Measurements from ENCODE around the gene ZNRF3. TPM values are rescaled to one million over a fixed set of nuclear protein-coding genes. Genes with fewer than 3 reads are reported as not detected.
A peak's percentile ranks its signal among the peaks of the same experiment; 100 is the strongest.

Gene ZNRF3
- total RNA-seq, 3 donors from 2014 or later, result 5.5 to 10.6 (median 5.8) TPM

DNA sequence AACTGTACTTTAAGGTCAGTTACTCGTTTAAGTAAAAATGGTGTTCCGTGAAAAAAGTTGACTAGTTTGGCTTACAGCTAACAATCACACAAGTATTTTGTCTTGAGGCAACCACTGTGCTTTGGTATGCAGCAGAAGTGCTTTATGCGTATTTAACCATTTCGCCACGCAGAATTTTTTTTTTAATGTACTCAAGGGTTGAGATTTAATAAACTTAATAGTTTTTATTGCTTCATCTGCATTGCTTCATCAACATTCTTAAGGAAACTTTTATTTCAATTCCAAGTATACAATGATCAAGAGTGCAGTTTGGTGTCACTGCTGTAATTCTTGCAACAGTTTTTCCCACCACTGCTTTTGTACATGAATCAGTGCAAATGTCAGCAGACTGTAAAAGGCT lies 66.4 kb downstream of the ZNRF3 start:
- DNase-seq, result no peak
- TF ChIP-seq, protein P1, sequence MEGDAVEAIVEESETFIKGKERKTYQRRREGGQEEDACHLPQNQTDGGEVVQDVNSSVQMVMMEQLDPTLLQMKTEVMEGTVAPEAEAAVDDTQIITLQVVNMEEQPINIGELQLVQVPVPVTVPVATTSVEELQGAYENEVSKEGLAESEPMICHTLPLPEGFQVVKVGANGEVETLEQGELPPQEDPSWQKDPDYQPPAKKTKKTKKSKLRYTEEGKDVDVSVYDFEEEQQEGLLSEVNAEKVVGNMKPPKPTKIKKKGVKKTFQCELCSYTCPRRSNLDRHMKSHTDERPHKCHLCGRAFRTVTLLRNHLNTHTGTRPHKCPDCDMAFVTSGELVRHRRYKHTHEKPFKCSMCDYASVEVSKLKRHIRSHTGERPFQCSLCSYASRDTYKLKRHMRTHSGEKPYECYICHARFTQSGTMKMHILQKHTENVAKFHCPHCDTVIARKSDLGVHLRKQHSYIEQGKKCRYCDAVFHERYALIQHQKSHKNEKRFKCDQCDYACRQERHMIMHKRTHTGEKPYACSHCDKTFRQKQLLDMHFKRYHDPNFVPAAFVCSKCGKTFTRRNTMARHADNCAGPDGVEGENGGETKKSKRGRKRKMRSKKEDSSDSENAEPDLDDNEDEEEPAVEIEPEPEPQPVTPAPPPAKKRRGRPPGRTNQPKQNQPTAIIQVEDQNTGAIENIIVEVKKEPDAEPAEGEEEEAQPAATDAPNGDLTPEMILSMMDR (IDR thresholded peaks at IDR 0.05), result no peak
- Histone ChIP-seq H3K4me3 (no peak overlapping the region), H3K36me3 (ENCODE audit: low read depth) (no peaks in the 10 kb centered on the region), H3K9me3 (no peaks in the 10 kb centered on the region), H3K4me1 (ENCODE audit: low read depth) (no peaks in the 10 kb centered on the region)
- intact Hi-C loops (cut with DNase I, micrococcal nuclease), result no loop called here
- ATAC-seq, result no peak

DNA sequence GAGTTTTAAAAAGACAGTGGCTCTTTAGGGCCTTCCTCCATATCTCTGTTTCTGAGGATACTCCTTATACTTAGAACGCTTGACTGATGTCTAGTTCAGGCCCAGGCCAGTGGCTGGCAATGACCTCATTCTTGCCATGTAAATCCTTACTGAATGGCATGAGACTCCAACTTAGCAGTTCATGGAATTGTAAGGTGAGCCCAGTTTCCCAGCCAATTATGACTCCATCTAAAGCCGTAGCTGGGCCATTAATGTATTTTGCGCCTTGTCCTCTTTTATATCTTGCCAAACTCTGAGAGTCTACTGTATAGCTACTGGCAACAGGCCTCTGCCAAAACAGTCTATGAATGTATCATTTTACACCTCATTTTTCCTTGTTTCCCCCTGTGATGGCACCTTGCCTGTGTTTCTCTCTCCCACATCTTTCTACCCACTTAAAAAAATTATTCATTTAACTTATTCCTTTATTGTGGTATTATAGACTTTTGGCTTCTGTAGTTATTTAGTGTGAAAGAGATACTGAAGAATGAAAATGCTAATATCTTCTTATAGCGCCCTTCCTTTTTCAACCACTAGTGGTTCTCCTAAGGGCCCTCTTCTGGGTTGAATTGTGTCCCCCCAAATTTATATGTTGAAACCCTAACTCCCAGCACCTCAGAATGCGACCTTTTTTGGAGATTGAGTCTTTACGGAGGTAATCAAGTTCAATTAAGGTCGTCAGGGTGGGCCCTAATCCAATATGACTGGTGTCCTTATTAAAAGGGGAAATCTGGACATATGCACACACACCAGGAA lies 67.4 kb downstream of the ZNRF3 start:
- intact Hi-C loops (cut with DNase I, micrococcal nuclease), result no loop called here
- DNase-seq, result no peak
- TF ChIP-seq, protein P1 (IDR thresholded peaks at IDR 0.05), result no peak
- no peaks in the 10 kb centered on the region for H3K9me3 ChIP-seq
- H3K4me1 ChIP-seq (ENCODE audit: low read depth), result no peaks in the 10 kb centered on the region
- H3K36me3 ChIP-seq (ENCODE audit: low read depth), result no peaks in the 10 kb centered on the region
- no peak overlapping the region for H3K4me3 ChIP-seq
- no peak for ATAC-seq

DNA sequence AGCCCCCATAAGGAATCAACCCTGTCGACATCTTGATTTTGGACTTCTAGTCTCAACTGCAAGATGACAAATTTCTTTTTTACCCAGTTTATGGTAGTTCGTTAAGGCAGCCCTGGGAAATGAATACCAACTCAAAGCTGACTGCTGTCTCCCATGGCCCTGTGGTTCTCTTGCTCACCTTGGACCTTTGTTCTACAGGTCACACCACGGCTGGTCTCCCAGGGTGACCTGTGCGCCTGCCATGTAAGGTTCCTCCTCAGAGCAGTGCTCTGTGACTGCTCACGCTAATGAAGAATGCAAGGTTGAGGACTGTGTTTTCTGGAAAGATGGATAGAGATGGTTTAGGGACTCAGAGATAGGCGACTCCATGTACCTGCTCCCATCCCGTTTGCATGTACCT lies 68.2 kb downstream of the ZNRF3 start:
- ATAC-seq (peak; percentile 8), DNase-seq (no peak)
- Histone ChIP-seq H3K4me1 (ENCODE audit: low read depth) (no peaks in the 10 kb centered on the region), H3K36me3 (ENCODE audit: low read depth) (no peaks in the 10 kb centered on the region), H3K4me3 (no peak overlapping the region), H3K9me3 (no peaks in the 10 kb centered on the region)
- TF ChIP-seq, protein P1 (IDR thresholded peaks at IDR 0.05), result no peak
- intact Hi-C loops (cut with DNase I, micrococcal nuclease), result no loop called here

DNA sequence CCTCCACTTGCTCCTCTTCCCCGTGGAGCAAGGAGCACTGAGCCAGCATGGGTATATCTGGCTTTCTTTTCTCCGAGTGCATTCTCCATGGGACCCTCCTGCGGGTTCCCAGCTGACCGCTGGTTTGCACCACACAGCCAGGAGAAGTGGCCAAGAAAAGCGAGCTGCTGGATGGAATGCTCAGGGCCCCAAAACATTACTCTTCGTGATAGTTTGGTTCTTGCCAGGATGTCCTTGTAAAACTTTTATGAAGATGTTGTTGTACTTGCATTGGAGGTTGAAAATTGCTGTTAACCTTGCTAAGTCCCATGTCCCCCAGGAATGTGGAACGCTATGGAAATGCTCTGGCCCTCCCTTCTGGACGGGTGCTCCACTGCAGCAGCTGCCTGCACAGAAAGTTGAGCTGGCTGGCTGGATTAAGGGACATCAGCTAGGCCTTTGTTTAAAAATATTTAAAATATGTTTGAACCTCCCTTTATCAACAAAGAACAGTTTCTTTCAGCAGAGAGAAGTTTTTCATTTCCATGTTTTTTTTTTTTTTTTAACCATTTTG lies 68.7 kb downstream of the ZNRF3 start:
- ATAC-seq (peak; percentile 35), DNase-seq (no peak)
- Histone ChIP-seq H3K4me1 (ENCODE audit: low read depth) (no peaks in the 10 kb centered on the region), H3K9me3 (no peaks in the 10 kb centered on the region), H3K4me3 (no peak overlapping the region), H3K36me3 (ENCODE audit: low read depth) (no peaks in the 10 kb centered on the region)
- TF ChIP-seq, protein P1 (IDR thresholded peaks at IDR 0.05), result no peak
- intact Hi-C loops (cut with DNase I, micrococcal nuclease), result no loop called here

DNA sequence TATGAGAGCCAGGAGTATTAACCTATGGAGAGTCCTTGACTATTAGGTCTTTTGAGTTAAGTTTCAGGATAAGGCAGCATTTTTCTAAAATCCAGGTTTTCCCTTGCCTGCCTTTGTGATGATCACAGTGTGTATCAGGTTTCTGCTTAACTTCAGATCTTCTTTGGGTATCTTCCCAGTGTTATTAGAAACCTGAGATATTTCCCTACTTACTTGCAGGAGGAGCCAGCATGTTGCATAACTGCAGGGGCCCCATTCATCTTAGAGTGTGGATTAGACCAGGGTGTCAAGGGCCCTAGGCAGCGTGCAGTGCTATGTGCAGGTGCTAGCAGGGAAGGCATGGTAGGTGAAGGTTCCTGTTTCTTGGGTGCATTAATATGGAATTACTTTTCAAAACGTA lies 69.5 kb downstream of the ZNRF3 start:
- TF ChIP-seq, protein P1 (IDR thresholded peaks at IDR 0.05), result no peak
- Histone ChIP-seq H3K36me3 (ENCODE audit: low read depth) (no peaks in the 10 kb centered on the region), H3K4me3 (no peak overlapping the region), H3K9me3 (no peaks in the 10 kb centered on the region), H3K4me1 (ENCODE audit: low read depth) (no peaks in the 10 kb centered on the region)
- DNase-seq (no peak), ATAC-seq (no peak)
- intact Hi-C loops (cut with DNase I, micrococcal nuclease), result no loop called here

All from mucosa of descending colon (tissue), 3 donors.